ENCODE data around the gene CIART.

Gene CIART

DNA sequence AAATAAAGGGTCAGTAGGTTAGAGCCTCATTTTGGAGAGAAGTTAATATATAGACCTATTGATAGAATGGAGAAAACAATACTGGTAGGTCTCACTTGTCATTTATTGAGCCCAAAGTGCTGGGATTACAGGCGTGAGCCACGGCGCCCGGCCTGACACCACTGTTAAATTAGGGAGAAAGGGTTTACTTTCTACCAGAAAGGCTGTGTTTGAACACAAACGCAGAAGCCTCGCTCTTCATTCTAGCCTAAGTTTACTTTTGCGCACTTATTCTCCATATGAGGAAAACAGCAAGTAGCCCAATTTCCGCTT lies 38.3 kb downstream of the CIART start:
- peak overlapping the region; percentile 93; the same call in 1 of the 2 replicates for H3K4me2 ChIP-seq (ENCODE audit: low read length)
- H3K36me3 ChIP-seq (ENCODE audit: insufficient read depth, low read length), result peaks cover 14% of the 10 kb centered on the region
- peaks cover 15% of the 10 kb centered on the region for H3K79me2 ChIP-seq (ENCODE audit: insufficient read depth, low read length)
- H3K4me1 ChIP-seq (ENCODE audit: insufficient read depth, low read length, severe bottlenecking), result peaks cover 14% of the 10 kb centered on the region
- no peaks in the 10 kb centered on the region for H3K27me3 ChIP-seq (ENCODE audit: insufficient read depth, low read length)
- no peak overlapping the region for H3K27ac ChIP-seq (ENCODE audit: low read depth, low read length, poor library complexity, severe bottlenecking)
- H3K4me3 ChIP-seq (ENCODE audit: low read depth, low read length, poor library complexity, severe bottlenecking), result peak overlapping the region; percentile 85
- TF ChIP-seq, protein P1, sequence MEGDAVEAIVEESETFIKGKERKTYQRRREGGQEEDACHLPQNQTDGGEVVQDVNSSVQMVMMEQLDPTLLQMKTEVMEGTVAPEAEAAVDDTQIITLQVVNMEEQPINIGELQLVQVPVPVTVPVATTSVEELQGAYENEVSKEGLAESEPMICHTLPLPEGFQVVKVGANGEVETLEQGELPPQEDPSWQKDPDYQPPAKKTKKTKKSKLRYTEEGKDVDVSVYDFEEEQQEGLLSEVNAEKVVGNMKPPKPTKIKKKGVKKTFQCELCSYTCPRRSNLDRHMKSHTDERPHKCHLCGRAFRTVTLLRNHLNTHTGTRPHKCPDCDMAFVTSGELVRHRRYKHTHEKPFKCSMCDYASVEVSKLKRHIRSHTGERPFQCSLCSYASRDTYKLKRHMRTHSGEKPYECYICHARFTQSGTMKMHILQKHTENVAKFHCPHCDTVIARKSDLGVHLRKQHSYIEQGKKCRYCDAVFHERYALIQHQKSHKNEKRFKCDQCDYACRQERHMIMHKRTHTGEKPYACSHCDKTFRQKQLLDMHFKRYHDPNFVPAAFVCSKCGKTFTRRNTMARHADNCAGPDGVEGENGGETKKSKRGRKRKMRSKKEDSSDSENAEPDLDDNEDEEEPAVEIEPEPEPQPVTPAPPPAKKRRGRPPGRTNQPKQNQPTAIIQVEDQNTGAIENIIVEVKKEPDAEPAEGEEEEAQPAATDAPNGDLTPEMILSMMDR (IDR thresholded peaks at IDR 0.05; ENCODE audit: low read length), result no peak
- TF ChIP-seq EZH2 (IDR thresholded peaks at IDR 0.05; ENCODE audit: borderline replicate concordance, low read length), result no peak
- no peaks in the 10 kb centered on the region for H3F3A ChIP-seq (ENCODE audit: insufficient read depth, low read length)
- H2AFZ ChIP-seq (ENCODE audit: low read length), result no peak overlapping the region
- no peaks in the 10 kb centered on the region for H3K9me2 ChIP-seq (ENCODE audit: low read depth, low read length)
- no peaks in the 10 kb centered on the region for H3K9me3 ChIP-seq (ENCODE audit: low read length)
- H4K20me1 ChIP-seq (ENCODE audit: insufficient read depth, low read length), result no peaks in the 10 kb centered on the region
- no peak overlapping the region for H3K9ac ChIP-seq (ENCODE audit: low read length)

- Histone ChIP-seq H3K4me1 (ENCODE audit: insufficient read depth, low read length, severe bottlenecking) (peaks cover 14% of the 10 kb centered on the region), H3K4me3 (ENCODE audit: low read depth, low read length, poor library complexity, severe bottlenecking) (peak overlapping the region; percentile 85), H3K27me3 (ENCODE audit: insufficient read depth, low read length) (no peaks in the 10 kb centered on the region), H3K9me2 (ENCODE audit: low read depth, low read length) (no peaks in the 10 kb centered on the region), H3K4me2 (ENCODE audit: low read length) (peak overlapping the region; percentile 93), H3K27ac (ENCODE audit: low read depth, low read length, poor library complexity, severe bottlenecking) (peak overlapping the region; percentile 43), H3K79me2 (ENCODE audit: insufficient read depth, low read length) (peaks cover 15% of the 10 kb centered on the region), H4K20me1 (ENCODE audit: insufficient read depth, low read length) (no peaks in the 10 kb centered on the region), H3F3A (ENCODE audit: insufficient read depth, low read length) (no peaks in the 10 kb centered on the region), H3K9me3 (ENCODE audit: low read length) (no peaks in the 10 kb centered on the region), H2AFZ (ENCODE audit: low read length) (no peak overlapping the region), H3K36me3 (ENCODE audit: insufficient read depth, low read length) (peaks cover 26% of the 10 kb centered on the region), H3K9ac (ENCODE audit: low read length) (peak overlapping the region; percentile 89)
- TF ChIP-seq, protein P1 (IDR thresholded peaks at IDR 0.05; ENCODE audit: low read length), result no peak
- no peak for TF ChIP-seq EZH2 (IDR thresholded peaks at IDR 0.05; ENCODE audit: borderline replicate concordance, low read length)
These were observed 39.4 kb downstream of the CIART start for GRCh38 chr1:150321826-150322166.

- H3K9me2 ChIP-seq (ENCODE audit: low read depth, low read length), result no peaks in the 10 kb centered on the region
- peaks cover 31% of the 10 kb centered on the region for H3K36me3 ChIP-seq (ENCODE audit: insufficient read depth, low read length)
- no peaks in the 10 kb centered on the region for H3F3A ChIP-seq (ENCODE audit: insufficient read depth, low read length)
- TF ChIP-seq, protein P1 (IDR thresholded peaks at IDR 0.05; ENCODE audit: low read length), result no peak
- TF ChIP-seq EZH2 (IDR thresholded peaks at IDR 0.05; ENCODE audit: borderline replicate concordance, low read length), result no peak
- peak overlapping the region; percentile 85 for H3K4me3 ChIP-seq (ENCODE audit: low read depth, low read length, poor library complexity, severe bottlenecking)
- no peaks in the 10 kb centered on the region for H4K20me1 ChIP-seq (ENCODE audit: insufficient read depth, low read length)
- no peak overlapping the region for H3K27ac ChIP-seq (ENCODE audit: low read depth, low read length, poor library complexity, severe bottlenecking)
- H3K4me1 ChIP-seq (ENCODE audit: insufficient read depth, low read length, severe bottlenecking), result peaks cover 14% of the 10 kb centered on the region
- H3K9ac ChIP-seq (ENCODE audit: low read length), result peak overlapping the region; percentile 89
- no peaks in the 10 kb centered on the region for H3K9me3 ChIP-seq (ENCODE audit: low read length)
- peaks cover 15% of the 10 kb centered on the region for H3K79me2 ChIP-seq (ENCODE audit: insufficient read depth, low read length)
- peak overlapping the region; percentile 93 for H3K4me2 ChIP-seq (ENCODE audit: low read length)
- no peak overlapping the region for H2AFZ ChIP-seq (ENCODE audit: low read length)
- no peaks in the 10 kb centered on the region for H3K27me3 ChIP-seq (ENCODE audit: insufficient read depth, low read length)
These were observed 40.0 kb downstream of the CIART start for GRCh38 chr1:150322310-150322709.

Data from OCI-LY1 (cell line).